Activated CD4-positive, alpha-beta T cell treated with anti-CD3 and anti-CD28 coated beads, Interleukin-2, Interleukin-4, amounts not matched to agents 100 ng/mL and 50 ng/mL, durations not matched to agents 16 hours and 8 hours (primary cell): ENCODE measurements around the gene FXYD2.
"Not testable (repeated sequence)": the region's sequence is repeated elsewhere in the genome, so short reads cannot be mapped to it uniquely, and the experiment has no call there.

ENCODE experiments used
- DNase-seq: peaks from one replicate; pipeline ENCODE4 v3.0.0-alpha.2; 2020; ENCODE audit warnings: low spot score

Gene FXYD2

DNA sequence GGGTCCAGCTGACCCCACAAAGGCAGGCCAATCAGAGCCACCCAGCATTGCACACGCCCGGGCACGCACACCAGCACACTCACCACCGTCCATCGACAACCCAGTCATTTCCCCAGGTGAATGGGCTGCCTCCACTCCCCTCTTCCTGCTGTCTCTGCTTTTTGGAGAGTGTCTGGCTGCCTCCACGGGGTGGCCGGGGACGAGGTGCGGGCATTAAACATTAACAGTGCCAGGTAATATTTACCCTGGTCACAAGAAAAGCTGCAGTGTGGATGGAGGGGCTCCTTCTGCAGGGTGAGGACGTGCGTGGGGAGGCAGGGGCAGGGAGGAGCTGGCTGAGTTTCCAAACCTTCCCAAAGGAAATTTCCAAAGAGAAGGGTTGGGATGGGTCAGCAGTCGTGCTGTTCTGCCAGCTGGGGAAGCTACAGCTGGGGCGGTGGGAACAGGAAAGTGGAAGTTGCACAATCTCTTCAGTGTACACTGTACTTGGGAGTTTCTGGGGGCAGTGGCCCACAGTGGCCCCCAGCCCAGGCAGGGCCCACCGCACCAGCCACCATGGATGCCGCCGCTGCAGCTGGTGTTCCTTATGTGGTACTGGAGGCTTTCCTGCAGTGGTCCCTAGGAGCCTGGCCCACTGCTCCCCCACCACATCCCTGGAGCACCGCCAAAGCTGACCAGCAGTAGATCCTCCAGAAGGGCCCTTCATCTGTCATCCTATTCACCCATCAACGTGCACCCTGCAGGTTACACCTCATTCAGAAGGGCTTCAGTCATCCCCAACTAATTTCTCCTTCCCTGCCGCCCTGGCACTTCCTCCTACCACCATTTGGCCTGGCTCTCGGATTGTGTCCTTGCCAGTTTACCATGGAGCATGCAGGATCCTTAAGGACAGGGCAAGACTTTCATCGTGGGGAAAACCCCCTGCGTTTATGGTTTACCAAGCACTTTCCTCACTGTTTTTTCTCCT lies at the start of gene FXYD2:
Gene FXYD2 (minus strand): TSS at position 174 of the 967 bp plus-strand sequence. CDS start 66 bp downstream, at position 108.
- DNase-seq: no peak

DNA sequence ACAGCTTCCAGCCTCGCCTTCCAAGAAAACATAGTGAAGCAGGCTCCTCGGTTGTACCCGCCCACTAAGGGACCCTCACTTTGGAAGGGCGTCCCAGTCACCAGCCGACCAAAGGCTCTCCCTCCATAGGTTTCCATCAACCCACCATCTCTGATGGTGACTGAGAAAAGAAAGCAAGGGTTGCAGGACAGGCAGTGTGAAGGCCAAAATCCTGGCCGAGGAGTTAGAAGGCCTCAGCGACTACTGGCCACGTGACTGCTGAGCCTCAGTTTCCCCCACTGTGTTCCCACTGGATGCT lies 49.2 kb upstream of the FXYD2 start:
- DNase-seq: no peak

DNA sequence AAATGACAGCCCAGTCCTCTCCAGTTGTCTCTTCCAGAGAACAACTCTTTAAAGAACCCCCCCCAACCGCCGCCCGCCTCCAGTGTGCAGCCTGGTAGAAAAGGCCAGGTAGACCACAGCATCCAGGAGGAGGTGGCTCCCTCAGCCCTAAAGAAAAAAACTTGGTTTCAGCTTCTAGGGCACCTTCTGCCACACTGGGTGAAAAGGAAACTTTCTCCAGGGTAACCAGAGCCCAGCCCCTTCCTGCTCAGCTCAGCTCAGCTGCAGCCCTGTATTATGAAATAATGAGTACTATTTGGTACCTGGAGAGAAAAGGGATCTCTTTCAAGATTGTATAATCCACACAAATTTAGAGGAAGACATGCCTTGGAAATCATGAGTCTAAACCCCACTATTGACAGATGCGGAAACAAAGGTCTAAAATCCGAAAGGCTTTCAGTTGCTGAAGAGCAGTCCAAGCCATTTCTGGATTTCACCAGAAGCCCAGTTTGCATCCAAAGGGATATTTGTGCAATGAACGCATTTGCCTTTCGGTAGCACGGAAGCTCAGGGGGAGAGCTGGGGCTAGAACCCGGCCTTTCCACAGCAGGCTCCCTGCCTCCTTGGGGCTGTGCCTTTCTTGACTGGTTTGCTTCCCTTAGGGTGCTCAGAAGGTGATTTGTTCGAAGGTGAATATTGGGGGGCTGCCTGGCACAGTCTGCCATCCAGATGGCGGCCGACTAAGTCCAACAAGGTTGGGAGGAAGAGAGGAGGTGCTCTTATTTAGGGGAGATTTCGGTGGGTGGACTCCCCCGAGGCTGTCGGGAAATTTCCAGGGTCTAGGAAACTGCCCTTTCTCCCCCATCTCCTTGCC lies 48.7 kb upstream of the FXYD2 start:
- DNase-seq: no peak

DNA sequence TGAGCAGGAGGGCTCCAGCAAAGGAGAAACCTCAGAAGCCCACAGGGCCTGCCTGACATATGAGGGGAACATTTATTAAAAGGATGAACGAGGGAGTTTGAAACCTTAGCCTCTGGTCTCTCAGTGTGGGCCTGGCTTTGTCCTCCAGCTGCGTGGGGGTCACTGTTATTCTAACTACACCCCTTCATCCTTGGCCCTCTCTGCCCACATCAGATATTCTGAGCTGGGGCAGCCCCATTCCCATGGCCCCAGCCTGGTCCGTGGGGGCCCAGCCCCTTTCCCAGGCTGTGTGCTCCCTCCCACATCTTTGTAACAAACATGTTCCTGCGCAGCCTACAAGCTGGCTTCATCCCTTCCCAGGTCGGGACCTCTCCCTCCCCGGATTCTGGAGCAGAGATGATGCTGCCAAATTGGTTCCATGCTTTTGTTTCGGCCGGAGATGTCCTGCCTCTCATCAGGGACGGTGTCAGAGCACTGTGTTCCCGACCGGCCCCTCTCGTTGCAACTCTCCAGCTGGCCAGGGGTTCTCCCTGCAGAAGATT lies 47.9 kb upstream of the FXYD2 start:
- no peak for DNase-seq

DNA sequence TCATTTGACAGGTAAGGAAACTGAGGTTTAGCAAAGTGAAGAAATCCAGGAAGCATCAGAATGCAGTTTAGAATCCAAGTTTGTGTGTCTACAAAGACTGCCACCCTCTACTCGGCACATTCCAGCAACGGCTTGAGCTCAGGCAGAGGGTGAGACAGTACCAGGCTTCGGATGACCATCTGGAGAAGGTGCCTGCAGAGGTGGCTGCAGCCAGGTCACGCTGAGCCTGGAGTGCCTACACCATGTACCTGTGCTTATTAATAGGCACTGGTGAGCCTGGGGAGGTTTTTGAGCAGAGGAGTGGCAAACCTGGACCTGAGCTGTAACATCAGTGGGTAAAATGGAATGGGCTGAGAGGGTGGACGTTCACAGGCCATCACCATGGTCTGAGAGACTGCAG lies 47.2 kb upstream of the FXYD2 start:
- no peak for DNase-seq

DNA sequence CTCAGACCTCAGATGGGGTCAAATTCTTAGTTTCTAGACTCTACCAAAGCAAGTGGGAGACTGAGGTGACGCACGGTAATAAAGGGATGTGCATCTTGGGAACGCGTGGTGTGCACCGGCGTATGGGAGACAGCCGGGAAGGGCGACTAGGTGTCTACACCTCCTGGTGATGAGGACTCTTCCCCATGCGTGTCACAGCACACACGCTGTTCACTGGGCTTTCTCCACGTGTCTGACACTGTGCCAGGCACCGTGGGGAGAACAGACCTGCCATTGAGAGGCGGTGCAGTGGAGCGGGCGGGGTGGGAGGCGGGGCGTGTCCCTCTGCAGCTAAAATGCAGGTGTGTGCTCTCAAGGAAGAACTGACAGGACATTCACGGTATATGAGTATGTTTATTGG lies 46.6 kb upstream of the FXYD2 start:
- DNase-seq: no peak

DNA sequence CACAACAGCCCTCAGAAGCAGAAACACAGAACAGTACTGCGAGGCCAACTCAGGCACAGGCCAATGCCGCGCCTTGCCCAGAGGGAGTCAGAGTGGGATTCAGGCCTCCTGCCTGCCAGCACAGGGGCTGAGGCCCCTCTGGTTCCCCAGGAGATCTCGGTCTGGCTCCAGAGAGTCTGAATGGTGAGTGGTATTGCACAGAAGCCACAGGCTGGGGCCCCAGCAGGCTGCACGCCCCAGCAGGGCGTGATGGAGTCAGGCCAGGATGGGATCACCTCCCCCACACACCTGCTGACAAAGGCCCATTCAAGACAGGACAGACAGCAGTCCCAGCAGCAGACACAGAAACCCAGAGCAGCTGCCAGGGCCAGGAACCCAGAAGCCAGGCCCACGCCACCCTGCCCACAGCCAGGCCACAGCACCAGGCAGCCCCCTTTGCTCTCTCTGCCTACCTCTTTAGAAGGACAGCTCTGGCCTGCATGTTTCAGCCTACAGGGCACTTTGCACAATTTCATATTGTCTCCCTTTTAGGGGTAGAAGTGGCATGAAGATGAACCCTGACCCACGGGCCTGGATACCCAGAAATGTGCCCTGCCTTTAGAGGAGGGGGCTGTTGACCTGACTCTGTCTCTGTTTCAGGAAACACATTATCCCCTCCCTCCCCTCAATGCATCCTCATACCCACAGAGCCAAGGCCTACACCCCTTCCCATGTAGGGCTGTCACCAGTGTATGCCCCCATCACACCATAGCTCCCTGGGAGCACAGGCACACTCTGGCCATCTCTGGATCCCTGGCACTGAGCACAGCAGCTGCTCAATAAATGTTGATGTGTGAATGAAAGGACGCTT lies 45.8 kb upstream of the FXYD2 start:
- no peak for DNase-seq

DNA sequence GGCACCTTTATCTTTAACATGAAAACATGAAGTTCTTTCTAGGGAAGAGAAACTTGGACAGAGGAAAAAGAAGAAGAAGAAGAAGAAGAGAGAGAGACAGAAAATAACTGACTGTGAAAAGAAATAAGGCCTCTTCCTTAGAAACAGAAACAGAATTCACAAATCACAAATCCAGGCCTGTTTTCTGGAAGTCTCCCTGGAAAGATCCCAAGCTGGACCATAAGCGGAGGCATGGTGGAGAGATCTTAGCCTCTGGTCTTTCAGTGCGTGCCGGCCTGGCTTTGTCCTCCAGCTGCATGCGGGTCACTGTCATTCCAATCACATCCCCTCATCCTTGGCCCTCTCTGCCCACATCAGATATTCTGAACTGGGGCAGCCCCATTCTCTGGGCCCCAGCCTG lies 45.1 kb upstream of the FXYD2 start:
- DNase-seq: no peak

DNA sequence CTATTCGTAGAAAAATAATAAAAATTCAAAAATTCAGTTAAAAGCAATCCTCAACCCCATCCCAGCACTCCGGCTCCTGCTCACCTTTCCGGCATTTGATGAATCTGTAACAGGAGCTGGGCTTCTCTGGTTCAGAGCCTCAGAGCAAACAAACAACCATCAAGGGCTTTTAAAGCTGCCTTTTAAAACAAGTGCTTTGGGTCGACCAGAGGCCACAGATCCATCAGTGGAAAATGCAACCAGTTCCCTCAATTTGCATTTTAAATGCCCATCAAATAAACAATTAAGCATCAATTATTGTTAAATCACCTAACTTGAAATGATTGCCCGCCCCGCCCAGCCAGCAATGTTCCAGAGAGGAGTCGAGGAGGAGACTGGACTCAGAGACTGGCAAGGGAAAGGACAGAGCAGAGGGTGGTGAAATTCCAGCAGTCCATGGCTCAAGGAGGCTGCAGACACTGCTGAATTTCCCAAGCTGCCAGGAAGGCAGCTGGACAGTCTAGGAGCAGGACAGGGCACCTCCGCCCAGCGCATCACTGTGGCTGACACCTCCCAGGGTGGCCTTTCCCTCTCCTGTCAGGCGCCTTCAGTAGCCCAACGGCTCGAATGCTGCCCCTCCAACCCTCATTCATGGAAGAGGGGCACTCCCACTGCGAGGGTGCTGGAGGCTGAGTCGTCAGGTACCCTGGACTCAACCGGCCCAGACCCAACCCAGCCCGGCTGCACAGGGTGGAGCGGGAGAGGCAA lies 44.4 kb upstream of the FXYD2 start:
- no peak for DNase-seq

DNA sequence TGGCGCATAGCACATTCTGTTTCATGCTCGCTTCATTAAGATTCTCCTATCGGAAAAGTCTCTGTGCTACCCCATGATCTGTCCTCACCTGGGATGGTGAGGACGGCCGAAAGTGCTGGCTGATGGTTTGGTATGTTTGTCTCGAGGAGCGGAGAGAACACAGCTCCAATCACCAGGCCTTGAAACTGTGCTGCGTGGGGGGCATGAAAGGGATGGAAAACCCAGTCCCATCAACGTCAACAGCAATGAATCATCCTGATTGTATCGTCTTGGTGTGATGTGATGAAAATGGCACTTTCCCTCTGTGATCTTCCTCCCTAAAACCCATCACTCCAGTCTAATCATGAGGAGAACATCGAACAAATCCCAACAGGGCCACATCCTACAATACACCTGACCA lies 43.5 kb upstream of the FXYD2 start:
- no peak for DNase-seq

DNA sequence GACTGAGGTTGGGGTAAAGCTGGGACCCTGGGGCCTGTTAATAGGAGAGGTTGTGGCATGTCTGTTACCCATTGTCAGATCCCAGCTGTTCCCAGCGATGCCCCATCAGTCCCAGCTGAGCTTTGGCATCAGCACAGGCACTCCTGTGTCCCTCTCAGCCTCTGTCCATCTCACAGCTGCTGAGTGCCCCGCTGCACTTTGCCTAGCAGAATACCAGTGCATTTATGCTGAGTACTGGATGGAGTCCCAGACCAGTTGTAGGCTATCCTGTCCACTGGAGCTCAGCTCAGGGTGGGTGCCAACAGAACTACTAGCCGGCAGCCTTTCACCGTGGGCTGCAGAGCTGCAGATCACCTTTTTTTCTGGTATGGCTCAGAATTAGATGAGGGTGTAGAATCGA lies 42.0 kb upstream of the FXYD2 start:
- DNase-seq: no peak

DNA sequence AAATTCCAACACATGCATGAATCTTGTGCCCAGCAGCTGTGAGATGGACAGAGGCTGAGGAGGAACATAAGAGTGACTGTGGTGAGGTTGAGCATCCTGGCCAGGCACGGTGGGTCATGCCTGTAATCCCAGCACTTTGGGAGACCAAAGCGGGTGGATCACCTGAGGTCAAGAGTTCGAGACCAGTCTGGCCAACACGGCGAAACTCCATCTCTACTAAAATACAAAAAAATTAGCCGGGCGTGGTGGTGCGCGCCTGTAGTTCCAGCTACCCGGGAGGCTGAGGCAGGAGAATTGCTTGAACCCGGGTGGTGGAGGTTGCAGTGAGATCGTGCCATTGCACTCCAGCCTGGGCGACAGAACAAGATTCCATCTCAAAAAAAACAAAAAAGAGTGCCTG lies 41.0 kb upstream of the FXYD2 start:
- not testable (repeated sequence) for DNase-seq

DNA sequence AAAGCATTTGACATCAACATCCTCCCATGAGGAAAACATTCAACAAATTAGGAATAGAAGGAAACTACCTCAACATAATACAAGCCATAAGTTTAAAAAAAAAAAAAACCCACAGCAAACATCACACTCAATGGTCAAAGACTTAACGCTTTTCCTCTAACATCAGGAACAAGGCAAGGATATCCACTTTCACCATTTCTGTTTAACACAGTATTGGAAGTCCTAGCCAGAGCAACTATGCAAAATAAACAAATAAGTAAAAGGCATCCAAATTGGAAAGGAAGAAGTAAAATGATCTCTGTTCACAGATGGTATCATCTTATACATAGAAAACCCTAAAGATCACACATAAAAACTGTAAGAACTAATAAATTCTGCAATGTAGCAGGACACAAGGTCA lies 38.8 kb upstream of the FXYD2 start:
- no peak for DNase-seq

DNA sequence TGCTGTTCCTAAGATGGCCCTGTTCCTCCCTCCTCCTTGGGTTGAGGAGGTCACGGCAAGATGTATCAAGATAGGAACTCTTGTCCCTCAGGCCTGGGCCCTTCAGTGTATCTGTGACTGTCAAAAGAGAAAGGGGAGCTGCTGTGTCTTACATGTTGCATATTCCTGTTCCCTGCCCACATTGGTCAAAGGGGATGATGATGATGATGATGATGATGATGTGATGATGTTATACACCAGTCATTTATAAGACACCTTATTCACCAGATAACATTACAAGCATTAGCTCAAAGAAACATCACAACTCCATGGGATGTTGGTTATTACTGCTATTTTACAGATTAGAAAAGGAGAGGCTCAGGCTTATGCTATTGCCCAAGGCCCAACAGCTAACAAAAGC lies 38.2 kb upstream of the FXYD2 start:
- DNase-seq: no peak

DNA sequence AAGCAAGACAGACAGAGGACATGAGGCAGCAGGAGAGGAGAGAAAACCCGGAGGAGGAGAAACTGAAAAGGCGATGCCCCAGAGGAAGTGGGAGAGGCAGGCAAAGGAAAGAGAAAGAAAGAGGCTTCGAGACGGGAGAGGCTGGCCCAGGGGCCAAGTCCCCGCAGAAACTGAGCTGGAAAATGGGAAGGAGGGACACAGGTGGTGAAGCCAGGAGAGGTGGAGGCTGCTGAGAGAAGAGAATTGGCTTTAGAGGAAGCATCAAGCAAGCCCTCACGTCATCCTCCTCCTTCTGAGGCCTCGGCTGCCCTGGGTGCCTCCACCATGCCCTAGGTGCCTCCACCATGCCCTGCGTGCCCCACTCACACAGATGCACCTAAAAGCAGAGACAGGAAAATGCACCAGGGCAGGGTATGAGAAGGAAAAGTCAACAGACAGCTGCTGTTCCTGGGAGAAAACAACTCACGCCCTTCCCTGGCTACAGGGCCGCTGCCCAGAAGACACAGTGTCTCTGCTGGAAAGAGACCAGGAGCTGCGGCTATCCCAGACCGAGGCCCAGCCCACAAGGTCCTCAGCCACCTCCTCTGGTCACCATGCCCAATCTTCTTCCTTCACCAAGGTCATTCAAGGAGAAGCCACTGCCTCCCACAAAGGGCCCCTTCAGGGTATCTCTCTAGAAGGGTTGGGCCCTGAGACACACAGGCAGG lies 37.6 kb upstream of the FXYD2 start:
- DNase-seq: no peak

DNA sequence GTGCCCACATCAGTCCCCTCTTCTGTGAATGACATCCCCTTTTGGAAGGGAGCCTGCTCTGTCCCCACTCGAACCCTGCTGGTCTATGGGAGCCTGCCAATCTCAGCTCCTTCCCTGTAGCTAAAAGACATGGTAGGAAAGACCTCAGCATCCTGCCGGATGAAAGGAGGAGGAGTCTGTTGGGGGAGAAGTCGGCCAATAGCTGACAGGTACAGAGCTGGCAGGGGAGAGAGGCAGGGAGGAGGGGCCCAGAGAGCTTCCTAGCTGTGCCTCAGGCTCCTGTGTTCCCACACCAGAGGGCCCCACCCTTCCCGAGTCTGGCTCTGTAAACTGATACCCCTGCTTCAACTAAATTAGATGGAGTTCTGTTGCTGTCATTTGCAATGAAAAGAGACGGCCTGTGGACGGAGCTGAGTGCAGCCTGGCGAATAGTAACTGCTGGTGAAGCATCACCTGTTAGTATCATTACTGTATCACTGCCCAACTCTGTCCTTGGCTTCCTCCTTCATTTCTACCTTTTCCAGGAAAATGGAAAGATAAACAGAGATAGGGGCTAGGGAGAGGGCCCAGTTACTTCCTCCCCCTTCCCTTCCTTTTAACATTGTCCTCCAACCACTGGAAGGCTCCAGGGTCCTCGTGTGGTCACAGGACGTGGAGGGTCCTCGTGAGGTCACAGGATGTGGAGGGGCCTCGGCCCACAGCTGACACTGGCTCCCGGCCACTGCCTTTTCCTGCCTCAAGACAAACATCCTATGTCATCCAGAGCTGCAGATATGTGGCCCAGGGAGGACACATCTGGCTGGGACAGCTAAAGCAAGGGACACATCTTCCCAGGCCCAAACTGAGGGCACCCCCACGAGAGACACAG lies 36.8 kb upstream of the FXYD2 start:
- DNase-seq: no peak

DNA sequence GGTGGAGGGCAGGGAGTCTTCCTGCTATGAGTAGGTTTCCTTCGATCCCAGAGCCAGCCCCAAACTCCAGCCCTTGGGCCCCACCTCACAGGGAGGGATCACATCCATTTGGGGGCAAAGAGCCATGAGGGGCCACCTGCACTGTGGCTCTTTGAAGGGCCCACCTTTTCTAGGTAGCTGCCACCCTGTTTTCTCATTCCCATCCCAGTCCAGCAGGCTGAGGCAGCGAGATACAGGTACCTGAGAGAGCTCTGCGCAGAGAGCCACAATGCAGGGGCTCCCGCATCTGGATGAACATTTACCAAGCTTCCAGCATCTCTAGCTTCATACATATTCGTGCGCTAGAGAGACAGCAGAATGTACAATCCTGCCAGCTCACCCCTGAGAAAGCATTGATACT lies 35.6 kb upstream of the FXYD2 start:
- no peak for DNase-seq

DNA sequence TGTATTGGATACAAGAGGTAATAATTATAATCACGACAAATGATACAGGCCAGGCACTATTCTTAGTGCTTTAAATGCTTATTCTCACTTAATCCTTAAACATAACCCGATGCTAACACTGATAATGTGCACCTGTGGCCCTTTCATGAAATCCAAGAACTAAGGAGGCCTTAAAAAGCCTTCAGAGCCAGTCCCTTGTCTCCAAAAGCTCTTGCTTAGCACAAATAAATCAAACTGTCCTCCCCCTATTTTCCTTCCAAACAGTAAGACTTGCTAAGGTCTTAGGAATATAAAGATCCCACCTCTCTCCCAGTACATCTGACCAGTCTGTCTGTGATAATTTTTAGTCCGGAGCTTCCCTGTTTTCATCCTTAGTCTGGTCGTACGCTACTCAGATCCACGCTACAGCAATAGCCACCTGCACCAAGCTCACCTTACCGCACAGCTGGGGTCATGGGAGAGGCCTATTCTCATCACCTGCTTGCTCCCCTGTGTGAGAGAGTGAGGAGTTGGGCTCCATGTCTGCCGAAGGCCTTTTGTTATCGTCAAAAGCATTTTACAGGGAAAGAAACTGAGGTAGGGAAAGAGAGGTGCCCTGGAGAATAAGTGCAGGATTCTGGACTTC lies 35.1 kb upstream of the FXYD2 start:
- no peak for DNase-seq

DNA sequence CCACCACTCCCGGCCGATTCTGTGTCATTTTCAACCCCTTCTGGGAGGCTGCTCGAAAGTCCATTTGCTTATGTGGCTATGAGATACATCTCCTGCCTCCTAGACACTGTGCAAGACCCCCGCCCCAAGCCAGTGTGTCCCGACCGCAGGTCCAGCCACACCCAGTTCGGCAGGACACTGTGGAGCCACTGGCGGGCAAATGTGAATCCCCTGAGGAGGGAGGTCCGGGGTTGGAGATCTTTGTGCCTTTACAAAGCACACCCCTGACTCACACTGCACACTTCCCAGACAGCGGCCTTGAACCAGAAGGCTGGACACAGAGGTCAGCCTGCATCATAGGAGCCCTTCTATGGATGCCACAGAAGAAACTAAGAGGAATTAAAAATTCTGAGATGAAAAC lies 34.5 kb upstream of the FXYD2 start:
- DNase-seq: no peak
